Endothelial cell of umbilical vein (primary cell): ENCODE measurements around the gene ZCWPW1. TPM values are rescaled to one million over a fixed set of nuclear protein-coding genes. Genes with fewer than 3 reads are reported as not detected.

Experiments
- BruUV-seq: library from RNA; stranded (reverse); fragments of 400-500 nt; replicated peaks from 2 replicates; lab custom pipeline; 2021; lab: Mats Ljungman, UMichigan
- CTCF ChIA-PET: fragments of 300-600, 350-600 bp; sonication (Branson Sonifier 250); formaldehyde crosslinking; loops from one replicate; lab custom pipeline; 2021; ENCODE audit warnings: antibody characterized with exemption, inconsistent platforms; lab: Charles Lee
- POLR2A ChIA-PET: fragments of 300-600, 350-600 bp; sonication (Branson Sonifier 250); formaldehyde crosslinking; loops from one replicate; lab custom pipeline; 2021; ENCODE audit warnings: antibody characterized with exemption, inconsistent platforms; lab: Charles Lee
- DNase-seq: peaks from one replicate; pipeline ENCODE4 v3.0.0-alpha.2; 2011; ENCODE audit warnings: low read depth, low spot score
- FAIRE-seq: peaks from 2 replicates; lab custom pipeline; 2011; peaks lifted over from hg19 to GRCh38; lab: Jason Lieb, UNC
- H2AFZ ChIP-seq: 2 replicates; pipeline ENCODE4 v1.6.0; 2012; ENCODE audit warnings: low read depth, low read length, control low read depth, inconsistent platforms
- H3K27ac ChIP-seq: 2 replicates; pipeline ENCODE4 v1.5.1; 2011; ENCODE audit warnings: low read depth, mild to moderate bottlenecking, control low read depth, low read length, moderate library complexity; ENCODE audit not compliant: insufficient read depth
- H3K27me3 ChIP-seq, 2 experiments: 2 replicates each; pipeline versions ENCODE4 v1.6.0 to v1.6.1; 2011; ENCODE audit warnings: low read length in 2 of 2, mixed read lengths in 1 of 2; ENCODE audit not compliant: control insufficient read depth in 2 of 2, insufficient read depth in 2 of 2
- H3K36me3 ChIP-seq, 2 experiments: 2 replicates in 1 of 2; 3 replicates in 1 of 2; pipeline ENCODE4 v1.5.1; 2011; ENCODE audit warnings: low read length in 2 of 2, mild to moderate bottlenecking in 1 of 2, moderate library complexity in 1 of 2; ENCODE audit not compliant: control insufficient read depth in 2 of 2, insufficient read depth in 2 of 2; ENCODE audit errors: extremely low read depth in 1 of 2
- H3K4me1 ChIP-seq: 3 replicates; pipeline ENCODE4 v1.5.1; 2011; ENCODE audit warnings: mild to moderate bottlenecking, low read length; ENCODE audit not compliant: control insufficient read depth, insufficient read depth; ENCODE audit errors: extremely low read depth
- H3K4me2 ChIP-seq: 2 replicates; pipeline ENCODE4 v1.6.1; 2011; ENCODE audit warnings: low read length, control low read depth, mixed read lengths; ENCODE audit not compliant: insufficient read depth
- H3K4me3 ChIP-seq, 3 experiments: fragments of 200-600 bp in 1 of 3; sonication (generic), shearing (Covaris generic) in 1 of 3; replicated peaks in 1 of 3; 2 replicates each; pipeline ENCODE4 v1.5.1; 2011 to 2016; ENCODE audit warnings: control low read depth in 3 of 3, low read length in 3 of 3, mild to moderate bottlenecking in 2 of 3, inconsistent platforms in 1 of 3, low read depth in 1 of 3, moderate library complexity in 1 of 3; ENCODE audit not compliant: insufficient read depth in 1 of 3
- H3K79me2 ChIP-seq: 2 replicates; pipeline ENCODE4 v1.6.0; 2012; ENCODE audit warnings: low read length, inconsistent platforms; ENCODE audit not compliant: control insufficient read depth, insufficient read depth
- H3K9ac ChIP-seq: replicated peaks from 2 replicates; pipeline ENCODE3; 2011; ENCODE audit warnings: low read length, control low read depth; ENCODE audit not compliant: insufficient read depth; ENCODE audit errors: extremely low read depth
- H3K9me1 ChIP-seq: replicated peaks from 3 replicates; pipeline ENCODE4 v1.6.0; 2011; ENCODE audit warnings: mild to moderate bottlenecking, low read length; ENCODE audit not compliant: control insufficient read depth, insufficient read depth; ENCODE audit errors: extremely low read depth
- H3K9me3 ChIP-seq: replicated peaks from 2 replicates; pipeline ENCODE4 v1.5.1; 2012; ENCODE audit warnings: low read length, inconsistent platforms; ENCODE audit not compliant: control insufficient read depth, insufficient read depth
- H4K20me1 ChIP-seq: replicated peaks from 2 replicates; pipeline ENCODE3; 2011; ENCODE audit warnings: mild to moderate bottlenecking, low read length; ENCODE audit not compliant: control insufficient read depth, insufficient read depth; ENCODE audit errors: extremely low read depth
- CTCF ChIP-seq, 2 donors: IDR thresholded peaks; 1 replicate in 1 of 2; 2 replicates in 1 of 2; pipeline ENCODE4 v1.5.1; 2011; ENCODE audit warnings: low read length in 2 of 2, mild to moderate bottlenecking in 2 of 2, moderate library complexity in 2 of 2, control low read depth in 1 of 2, inconsistent platforms in 1 of 2, low read depth in 1 of 2; ENCODE audit not compliant: insufficient read depth in 1 of 2; ENCODE audit errors: extremely low read depth in 1 of 2
- EZH2 ChIP-seq: IDR thresholded peaks from 2 replicates; pipeline ENCODE4 v1.6.1; 2012; ENCODE audit warnings: borderline replicate concordance, low read depth, mild to moderate bottlenecking, moderate library complexity, low read length, inconsistent platforms; ENCODE audit not compliant: severe bottlenecking
- FOS ChIP-seq: IDR thresholded peaks from 2 replicates; pipeline ENCODE4 v1.6.1; 2011; ENCODE audit warnings: mild to moderate bottlenecking, low read length, moderate library complexity, borderline replicate concordance; ENCODE audit not compliant: insufficient read depth
- GATA2 ChIP-seq: IDR thresholded peaks from 2 replicates; pipeline ENCODE4 v1.7.0; 2011; ENCODE audit warnings: low read depth, mild to moderate bottlenecking, moderate library complexity, mixed read lengths, low read length; ENCODE audit not compliant: insufficient read length, insufficient read depth
- JUN ChIP-seq: IDR thresholded peaks from 2 replicates; pipeline ENCODE4 v1.6.1; 2011; ENCODE audit warnings: borderline replicate concordance, low read depth; ENCODE audit not compliant: insufficient read length, insufficient read depth
- MAX ChIP-seq: IDR thresholded peaks from 2 replicates; pipeline ENCODE4 v1.6.1; 2011; ENCODE audit not compliant: insufficient read depth, insufficient read length
- MYC ChIP-seq: IDR thresholded peaks from one replicate; pipeline ENCODE4 v1.6.1; 2011; ENCODE audit warnings: mild to moderate bottlenecking, low read depth, low read length
- POLR2A ChIP-seq: IDR thresholded peaks from 2 replicates; pipeline ENCODE4 v1.6.1; 2012; ENCODE audit warnings: low read depth, mild to moderate bottlenecking, control low read depth, low read length
- POLR2AphosphoS5 ChIP-seq: IDR thresholded peaks from 2 replicates; pipeline ENCODE4 v1.6.1; 2012; ENCODE audit warnings: low read depth, mild to moderate bottlenecking, control low read depth, low read length, moderate library complexity; ENCODE audit not compliant: insufficient read depth
- dilution Hi-C: fragments of 300-500 bp; cut with MboI; formaldehyde crosslinking; loops from one replicate; pipeline ENCODE4 v1.15.0; 2019; ENCODE audit warnings: low sequenced_read_pairs; ENCODE audit not compliant: extremely low pct_ligation_motif_present
- intact Hi-C: fragments of 100-400 bp; cut with micrococcal nuclease; formaldehyde crosslinking; loops from one replicate; pipeline ENCODE4 v1.10.0; 2022
- polyA plus RNA-seq, 4 experiments: library from polyadenylated mRNA; depleted of rRNA in 3 of 4; stranded (reverse) in 3 of 4; unstranded in 1 of 4; fragments of >200 nt; gene quantifications; 2 replicates each; pipeline versions ENCODE4 v1.2.1 to v1.2.3, GENCODE V29; 2011 to 2012; ENCODE audit warnings: missing spikeins in 1 of 4
- total RNA-seq: library from RNA; stranded (reverse); gene quantifications from 2 replicates; pipeline ENCODE4 v1.2.3, GENCODE V29; 2021

The ZCWPW1 gene
- total and polyA plus RNA-seq, 2 donors (not counting 3 experiments of a cell fraction or from before 2014, with no cell fraction given), result 0.31 to 0.32 TPM

GRCh38 chr7:100435401-100436304 lies 7.2 kb upstream of the ZCWPW1 start:
- Histone ChIP-seq H4K20me1 (no peaks in the 10 kb centered on the region), H3K9ac (peak overlapping the region; percentile 93), H3K36me3 (peaks cover 5 to 20% of the 10 kb centered on the region in 2 experiments), H3K27me3 (no peaks in the 10 kb centered on the region), H3K4me3 (peak overlapping the region; percentile 51 to 81 (median 54)), H3K4me2 (peak overlapping the region; percentile 27), H3K27ac (peak overlapping the region; percentile 91), H2AFZ (no peak overlapping the region), H3K9me3 (no peaks in the 10 kb centered on the region), H3K79me2 (peaks cover 41% of the 10 kb centered on the region), H3K4me1 (peaks cover 31% of the 10 kb centered on the region), H3K9me1 (no peaks in the 10 kb centered on the region)
- dilution Hi-C loops, result no loop called here
- BruUV-seq, result no TSS peak
- TF ChIP-seq POLR2AphosphoS5, result peak; percentile 54
- TF ChIP-seq CTCF (IDR thresholded peaks at IDR 0.05; ENCODE audit: extremely low read depth in 1 of 2, insufficient read depth in 1 of 2, low read depth in 1 of 2, low read length in 2 of 2), result no peak
- no peak for TF ChIP-seq JUN
- TF ChIP-seq MAX, result no peak
- TF ChIP-seq FOS, result no peak
- TF ChIP-seq POLR2A, result peak; percentile 66
- no peak for TF ChIP-seq MYC
- no peak for TF ChIP-seq EZH2
- TF ChIP-seq GATA2, result no peak
- no peak for FAIRE-seq
- ChIA-PET CTCF (interaction anchor here (1.0 to 1.7 kb wide), 4 partner anchors 9 to 20 kb away, joined by 3 to 9 read pairs (median 5); no protein-coding TSS in a partner anchor), POLR2A (interaction anchor here (1.0 to 1.7 kb wide), 2 partner anchors 9 to 19 kb away, joined by 4 to 9 read pairs; no protein-coding TSS in a partner anchor)
- peak; percentile 33 for DNase-seq
- intact Hi-C loops, result loop anchor here (1.0 to 2.0 kb wide), 3 partner anchors 7 to 15 kb away; partner anchors contain the start of gene ZCWPW1
